Measurements from ENCODE around the gene EIF6.

EIF6 gene

GRCh38 chr20:35287509-35288324 lies 3.1 kb upstream of the EIF6 start:
- H3K4me1 ChIP-seq (ENCODE audit: control insufficient read depth, insufficient read depth, low read length): no peaks in the 10 kb centered on the region
- ChIA-PET CTCF (interaction anchor here (2.3 kb wide), 1 partner anchor 16 kb away, joined by 7 read pairs; no protein-coding TSS in a partner anchor), POLR2A (no interaction called here)
- no peak overlapping the region for H3K27ac ChIP-seq (ENCODE audit: extremely low read depth, low read depth, low read length)
- no peak overlapping the region for H3K4me3 ChIP-seq (ENCODE audit: low read depth, low read length)
- peaks cover 6 to 7% of the 10 kb centered on the region in 2 experiments; a peak in 2 of 3 replicates for H3K36me3 ChIP-seq (ENCODE audit: control insufficient read depth in 2 of 2, insufficient read depth in 1 of 2, low read length in 2 of 2)
- TF ChIP-seq PRDM10 (tag by site-specific recombination; IDR thresholded peaks at IDR 0.05): peak; percentile 51; the same call in 1 of the 2 replicates
- TF ChIP-seq ZNF221 (tag by site-specific recombination; IDR thresholded peaks at IDR 0.05; ENCODE audit: borderline replicate concordance): no peak
- no peaks in the 10 kb centered on the region for H3K9me3 ChIP-seq (ENCODE audit: control insufficient read depth, insufficient read depth, low read depth, low read length)

GRCh38 chr20:35286899-35287508 lies 2.4 kb upstream of the EIF6 start:
- H3K36me3 ChIP-seq (ENCODE audit: control insufficient read depth in 2 of 2, insufficient read depth in 1 of 2, low read length in 2 of 2): peaks cover 8 to 13% of the 10 kb centered on the region in 2 experiments; a peak in 2 of 3 replicates
- no peaks in the 10 kb centered on the region for H3K9me3 ChIP-seq (ENCODE audit: control insufficient read depth, insufficient read depth, low read depth, low read length)
- H3K4me1 ChIP-seq (ENCODE audit: control insufficient read depth, insufficient read depth, low read length): no peaks in the 10 kb centered on the region
- ChIA-PET CTCF (interaction anchor here (1.1 kb wide), 1 partner anchor 16 kb away, joined by 3 read pairs; no protein-coding TSS in a partner anchor), POLR2A (no interaction called here)
- H3K4me3 ChIP-seq (ENCODE audit: low read depth, low read length): no peak overlapping the region
- no peak overlapping the region for H3K27ac ChIP-seq (ENCODE audit: extremely low read depth, low read depth, low read length)
- TF ChIP-seq GLIS2 (tag by site-specific recombination; IDR thresholded peaks at IDR 0.05) (no peak), ZSCAN18 (tag by site-specific recombination; IDR thresholded peaks at IDR 0.05) (no peak), TCF7L2 (IDR thresholded peaks at IDR 0.05; ENCODE audit: borderline replicate concordance, low read depth, low read length) (no peak), AEBP2 (tag by site-specific recombination; IDR thresholded peaks at IDR 0.05; ENCODE audit: borderline replicate concordance) (no peak), PRDM10 (tag by site-specific recombination; IDR thresholded peaks at IDR 0.05) (no peak), ZNF202 (tag by site-specific recombination; IDR thresholded peaks at IDR 0.05; ENCODE audit: borderline replicate concordance) (no peak), ZNF747 (tag by site-specific recombination; IDR thresholded peaks at IDR 0.05) (no peak), ZNF639 (tag by site-specific recombination; IDR thresholded peaks at IDR 0.05) (no peak), HIC1 (tag by site-specific recombination; IDR thresholded peaks at IDR 0.05) (no peak), GLI4 (tag by site-specific recombination; IDR thresholded peaks at IDR 0.05) (no peak), ZSCAN16 (tag by site-specific recombination; IDR thresholded peaks at IDR 0.05) (no peak)

Measured in HEK293 (cell line).